Myometrial cell (primary cell): ENCODE data around the gene ST3GAL2. TPM values are rescaled to one million over a fixed set of nuclear protein-coding genes. Genes with fewer than 3 reads are reported as not detected.

Experiments
- total RNA-seq: library from RNA; depleted of rRNA; stranded (reverse); fragments of >200 nt; gene quantifications from 2 replicates; pipeline ENCODE4 v1.2.3, GENCODE V29; 2015

ST3GAL2 gene
- total RNA-seq: 31.2 and 32.3 TPM in 2 replicates

GRCh38 chr16:70438969-70439862 is at the start of gene ST3GAL2:
Gene ST3GAL2 (minus strand): TSS chr16:70439100. CDS start chr16:70398530, 40,570 bp downstream.

GRCh38 chr16:70454222-70455034 is 15.5 kb upstream of the ST3GAL2 start, which contains the start of gene FCSK:
Gene FCSK (plus strand): TSS chr16:70454595. CDS start chr16:70463191, 8,596 bp downstream.

Other genes with a start within 250 kb of the ST3GAL2 start
- gene EXOSC6, start 187.2 kb downstream of the ST3GAL2 start, total RNA-seq: 15.6 and 20.2 TPM in 2 replicates
- 188 and 207 TPM in 2 replicates for gene AARS1, start 149.6 kb downstream of the ST3GAL2 start, total RNA-seq
- 41.3 and 53.6 TPM in 2 replicates for gene DDX19B, start 139.9 kb downstream of the ST3GAL2 start, total RNA-seq
- gene DDX19A, start 92.2 kb downstream of the ST3GAL2 start, total RNA-seq: 31.1 and 35.4 TPM in 2 replicates
- gene FCSK, start 15.5 kb upstream of the ST3GAL2 start, total RNA-seq: 10.1 and 25.9 TPM in 2 replicates
- gene COG4, start 84.5 kb upstream of the ST3GAL2 start, total RNA-seq: 68.6 and 82.4 TPM in 2 replicates
- 163 and 212 TPM in 2 replicates for gene SF3B3, start 84.7 kb upstream of the ST3GAL2 start, total RNA-seq
- gene IL34, start 207.5 kb upstream of the ST3GAL2 start, total RNA-seq: 0.89 and 2.3 TPM in 2 replicates
- 44.4 and 58.8 TPM in 2 replicates for gene MTSS2, start 247.0 kb upstream of the ST3GAL2 start, total RNA-seq